RWPE2 (cell line): Measurements from ENCODE around the gene TP73.

ENCODE experiments used
- ATAC-seq: fragments of 200-7000 bp; cut with Tn5 transposase; 3 replicates; pipeline ENCODE4 v1.9.1; 2021; ENCODE audit warnings: low read depth
- DNase-seq: peaks from one replicate; pipeline ENCODE4 v3.0.0-alpha.2; 2020; ENCODE audit warnings: low spot score
- H3K27ac ChIP-seq: fragments of 450-650 bp; 2 replicates; pipeline ENCODE4 v1.5.1; 2017; ENCODE audit warnings: mild to moderate bottlenecking; ENCODE audit not compliant: poor library complexity, severe bottlenecking
- H3K27me3 ChIP-seq: fragments of 250-450 bp; sonication (Bioruptor Pico); 2 replicates; pipeline ENCODE4 v1.5.1; 2021; ENCODE audit warnings: mild to moderate bottlenecking, moderate library complexity; ENCODE audit not compliant: insufficient read depth, poor library complexity, severe bottlenecking
- H3K36me3 ChIP-seq: fragments of 250-450 bp; sonication (Bioruptor Pico); 2 replicates; pipeline ENCODE4 v1.5.1; 2020; ENCODE audit warnings: low read depth, mild to moderate bottlenecking, moderate library complexity
- H3K4me1 ChIP-seq: fragments of 250-450 bp; sonication (Bioruptor Pico); 2 replicates; pipeline ENCODE4 v1.5.1; 2021; ENCODE audit warnings: mild to moderate bottlenecking, moderate library complexity; ENCODE audit not compliant: insufficient read depth, poor library complexity, severe bottlenecking
- H3K4me3 ChIP-seq: fragments of 250-450 bp; sonication (Bioruptor Pico); 2 replicates; pipeline ENCODE4 v1.5.1; 2021; ENCODE audit warnings: mild to moderate bottlenecking, moderate library complexity; ENCODE audit not compliant: severe bottlenecking
- H3K9me3 ChIP-seq: fragments of 250-450 bp; sonication (Bioruptor Pico); 2 replicates; pipeline ENCODE4 v1.5.1; 2021; ENCODE audit warnings: mild to moderate bottlenecking, moderate library complexity; ENCODE audit not compliant: severe bottlenecking
- CTCF ChIP-seq: fragments of 450-650 bp; IDR thresholded peaks from one replicate; pipeline ENCODE4 v1.5.1; 2017; ENCODE audit warnings: mild to moderate bottlenecking, moderate library complexity; ENCODE audit not compliant: poor library complexity, severe bottlenecking

TP73 gene

GRCh38 chr1:3779912-3780416 lies 127.6 kb downstream of the TP73 start:
- no peaks in the 10 kb centered on the region for H3K4me1 ChIP-seq
- no peaks in the 10 kb centered on the region for H3K9me3 ChIP-seq
- no peak for TF ChIP-seq CTCF
- no peak overlapping the region for H3K4me3 ChIP-seq
- no peak overlapping the region for H3K27ac ChIP-seq
- H3K36me3 ChIP-seq: peaks cover 42% of the 10 kb centered on the region
- ATAC-seq (no peak), DNase-seq (no peak)
- no peaks in the 10 kb centered on the region for H3K27me3 ChIP-seq

- Histone ChIP-seq H3K36me3 (peaks cover 50% of the 10 kb centered on the region), H3K9me3 (no peaks in the 10 kb centered on the region), H3K27me3 (no peaks in the 10 kb centered on the region), H3K27ac (no peak overlapping the region), H3K4me1 (no peaks in the 10 kb centered on the region), H3K4me3 (no peak overlapping the region)
- no peak for DNase-seq
- no peak for ATAC-seq
- no peak for TF ChIP-seq CTCF
Measured at GRCh38 chr1:3780901-3781300, 128.6 kb downstream of the TP73 start.

- TF ChIP-seq CTCF: no peak
- H3K4me3 ChIP-seq: no peak overlapping the region
- no peaks in the 10 kb centered on the region for H3K27me3 ChIP-seq
- H3K27ac ChIP-seq: no peak overlapping the region
- no peaks in the 10 kb centered on the region for H3K9me3 ChIP-seq
- ATAC-seq: no peak
- peaks cover 67% of the 10 kb centered on the region for H3K36me3 ChIP-seq
- H3K4me1 ChIP-seq: no peaks in the 10 kb centered on the region
- DNase-seq: no peak
Measured at GRCh38 chr1:3783651-3784474, 131.5 kb downstream of the TP73 start.

GRCh38 chr1:3785045-3785444 lies 132.7 kb downstream of the TP73 start:
- Histone ChIP-seq H3K4me3 (no peak overlapping the region), H3K9me3 (no peaks in the 10 kb centered on the region), H3K27ac (no peak overlapping the region), H3K4me1 (no peaks in the 10 kb centered on the region), H3K36me3 (peaks cover 65% of the 10 kb centered on the region), H3K27me3 (no peaks in the 10 kb centered on the region)
- no peak for DNase-seq
- no peak for ATAC-seq
- TF ChIP-seq CTCF: no peak
